Neural progenitor cell (in vitro differentiated cells): ENCODE measurements around the gene IMP3. TPM values are rescaled to one million over a fixed set of nuclear protein-coding genes. Genes with fewer than 3 reads are reported as not detected.
A peak's percentile ranks its signal among the peaks of the same experiment; 100 is the strongest.

Experiments
- DNase-seq: peaks from one replicate; pipeline ENCODE4 v3.0.0-alpha.2; 2016; ENCODE audit warnings: low spot score
- H2AFZ ChIP-seq: fragments of 200-600 bp; sonication (generic); replicated peaks from 2 replicates; pipeline ENCODE4 v1.6.1; 2016; ENCODE audit warnings: antibody characterized with exemption
- H3F3A ChIP-seq: fragments of 200-600 bp; sonication (generic); 2 replicates; pipeline ENCODE4 v1.6.1; 2016; ENCODE audit warnings: antibody characterized with exemption, low read depth
- H3K27ac ChIP-seq: fragments of 200-600 bp; sonication (generic); 2 replicates; pipeline ENCODE4 v1.5.1; 2016; ENCODE audit warnings: mild to moderate bottlenecking
- H3K27me3 ChIP-seq: fragments of 200-600 bp; sonication (generic); 2 replicates; pipeline ENCODE4 v1.6.1; 2016; ENCODE audit warnings: mild to moderate bottlenecking, moderate library complexity
- H3K36me3 ChIP-seq: fragments of 200-600 bp; sonication (generic); 2 replicates; pipeline ENCODE4 v1.5.1; 2016
- H3K4me1 ChIP-seq: fragments of 200-600 bp; sonication (generic); 2 replicates; pipeline ENCODE4 v1.6.1; 2016; ENCODE audit warnings: mixed run types
- H3K4me2 ChIP-seq: fragments of 200-600 bp; sonication (generic); 2 replicates; pipeline ENCODE4 v1.6.1; 2016
- H3K4me3 ChIP-seq: fragments of 200-600 bp; sonication (generic); 2 replicates; pipeline ENCODE4 v1.5.1; 2016
- H3K79me2 ChIP-seq: fragments of 200-600 bp; sonication (generic); 2 replicates; pipeline ENCODE4 v1.6.1; 2016; ENCODE audit warnings: low read depth
- H3K9ac ChIP-seq: fragments of 200-600 bp; sonication (generic); 2 replicates; pipeline ENCODE4 v1.6.1; 2016
- H3K9me3 ChIP-seq: fragments of 200-600 bp; sonication (generic); 2 replicates; pipeline ENCODE4 v1.5.1; 2016; ENCODE audit warnings: low read depth
- H4K20me1 ChIP-seq: fragments of 200-600 bp; sonication (generic); 2 replicates; pipeline ENCODE4 v1.6.1; 2016; ENCODE audit warnings: low read depth
- H3K27ac Mint-ChIP-seq: 3 replicates; pipeline ENCODE4 v1.8.0; 2021; ENCODE audit warnings: mixed read lengths
- H3K27me3 Mint-ChIP-seq: 2 replicates; pipeline ENCODE4 v1.8.0; 2022; ENCODE audit warnings: low read depth, mild to moderate bottlenecking, inconsistent platforms, moderate library complexity, mixed read lengths; ENCODE audit not compliant: insufficient read depth
- H3K36me3 Mint-ChIP-seq: 3 replicates; pipeline ENCODE4 v1.8.0; 2021; ENCODE audit warnings: mixed read lengths
- H3K4me1 Mint-ChIP-seq: 3 replicates; pipeline ENCODE4 v1.8.0; 2021; ENCODE audit warnings: mixed read lengths
- H3K4me3 Mint-ChIP-seq: 3 replicates; pipeline ENCODE4 v1.8.0; 2021; ENCODE audit warnings: mild to moderate bottlenecking, moderate library complexity, mixed read lengths
- H3K9me3 Mint-ChIP-seq: 3 replicates; pipeline ENCODE4 v1.8.0; 2020; ENCODE audit warnings: mixed read lengths
- CTCF ChIP-seq: fragments of 200-600 bp; sonication (generic); IDR thresholded peaks from 2 replicates; pipeline ENCODE4 v1.5.1; 2017; ENCODE audit warnings: antibody characterized with exemption, mild to moderate bottlenecking
- EZH2 ChIP-seq: fragments of 200-600 bp; sonication (generic); IDR thresholded peaks from 2 replicates; pipeline ENCODE4 v1.6.1; 2017; ENCODE audit warnings: antibody characterized with exemption, mild to moderate bottlenecking, moderate library complexity
- EZH2phosphoT487 ChIP-seq: fragments of 200-600 bp; sonication (generic); IDR thresholded peaks from 2 replicates; pipeline ENCODE4 v1.6.1; 2017; ENCODE audit warnings: antibody characterized with exemption
- total RNA-seq: library from RNA; depleted of rRNA; stranded (reverse); fragments of >200 nt; gene quantifications from 2 replicates; pipeline ENCODE4 v1.2.3, GENCODE V29; 2015; ENCODE audit warnings: low replicate concordance

The IMP3 gene
- total RNA-seq, 1 donor from 2014 or later, result 62.1 TPM

- peaks cover 36% of the 10 kb centered on the region for H3K79me2 ChIP-seq
- H3K4me2 ChIP-seq, result peak overlapping the region; percentile 78
- H2AFZ ChIP-seq, result peak overlapping the region; percentile 60
- no peaks in the 10 kb centered on the region for H3K36me3 ChIP-seq
- H3K27ac Mint-ChIP-seq, result peak overlapping the region; percentile 42
- H3K9ac ChIP-seq, result no peak overlapping the region
- H3K4me1 Mint-ChIP-seq, result peaks cover 30% of the 10 kb centered on the region
- peak overlapping the region; percentile 91 for H3K4me3 ChIP-seq
- DNase-seq, result no peak
- H3F3A ChIP-seq, result peaks cover 26% of the 10 kb centered on the region
- no peak overlapping the region for H3K27ac ChIP-seq
- peaks cover 2% of the 10 kb centered on the region for H3K36me3 Mint-ChIP-seq
- no peaks in the 10 kb centered on the region for H3K9me3 ChIP-seq
- TF ChIP-seq CTCF, result no peak
- TF ChIP-seq EZH2phosphoT487, result no peak
- TF ChIP-seq EZH2, result no peak
- no peaks in the 10 kb centered on the region for H3K9me3 Mint-ChIP-seq
- no peaks in the 10 kb centered on the region for H3K4me1 ChIP-seq
- peaks cover 9% of the 10 kb centered on the region for H3K27me3 ChIP-seq
- H3K27me3 Mint-ChIP-seq, result peaks cover 9% of the 10 kb centered on the region
- peaks cover 31% of the 10 kb centered on the region for H4K20me1 ChIP-seq
- peak overlapping the region; percentile 90 for H3K4me3 Mint-ChIP-seq
Observed at GRCh38 chr15:75641179-75641503, 1.1 kb upstream of the IMP3 start.

DNA sequence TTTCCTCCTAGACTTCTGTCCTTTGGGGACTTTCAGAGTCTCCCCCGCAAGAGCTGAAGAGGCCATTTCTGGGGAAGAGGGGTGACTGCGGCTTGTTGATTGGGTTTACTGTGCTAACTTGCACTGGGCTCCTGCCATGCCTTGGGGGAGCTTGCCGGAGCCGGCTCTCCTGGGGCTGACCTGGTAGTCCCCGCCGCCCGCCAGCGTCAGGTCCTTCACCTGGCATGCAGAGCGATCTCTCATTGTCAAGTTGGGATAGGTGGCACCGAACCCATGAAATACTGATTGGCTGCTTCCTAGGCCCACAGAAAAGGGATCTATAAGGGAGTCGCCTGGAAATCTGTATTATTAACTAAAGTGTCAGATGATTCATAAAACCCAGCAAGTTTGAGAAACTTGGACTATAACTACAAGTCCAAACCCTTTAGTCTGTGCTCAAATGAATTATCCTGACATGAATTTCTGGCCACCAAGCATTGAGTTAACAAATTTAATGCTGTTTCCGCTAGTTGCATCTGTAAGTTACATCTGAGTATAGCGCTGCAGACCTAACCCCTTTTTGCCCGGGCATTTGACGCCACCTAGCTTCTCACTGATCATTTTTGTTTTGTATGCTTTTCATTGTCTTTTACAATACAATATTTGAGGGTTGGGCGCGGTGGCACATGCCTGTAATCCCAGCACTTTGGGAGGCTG, 607 bp upstream of the IMP3 start:
- H3K9me3 ChIP-seq, result no peaks in the 10 kb centered on the region
- peaks cover 2% of the 10 kb centered on the region for H3K36me3 Mint-ChIP-seq

GRCh38 chr15:75639191-75639708, 774 bp downstream of the IMP3 start:
- Mint-ChIP-seq H3K36me3 (peaks cover 2% of the 10 kb centered on the region), H3K27ac (peak overlapping the region; percentile 50), H3K4me3 (peak overlapping the region; percentile 90), H3K4me1 (peaks cover 28% of the 10 kb centered on the region), H3K9me3 (no peaks in the 10 kb centered on the region), H3K27me3 (peaks cover 8% of the 10 kb centered on the region)
- Histone ChIP-seq H3K9ac (peak overlapping the region; percentile 78), H3F3A (peaks cover 26% of the 10 kb centered on the region), H3K27ac (no peak overlapping the region), H3K4me2 (peak overlapping the region; percentile 87), H3K79me2 (peaks cover 36% of the 10 kb centered on the region), H3K9me3 (no peaks in the 10 kb centered on the region), H3K4me3 (peak overlapping the region; percentile 91), H3K27me3 (no peaks in the 10 kb centered on the region), H2AFZ (peak overlapping the region; percentile 76), H3K36me3 (no peaks in the 10 kb centered on the region), H4K20me1 (peaks cover 31% of the 10 kb centered on the region), H3K4me1 (no peaks in the 10 kb centered on the region)
- DNase-seq, result no peak
- TF ChIP-seq CTCF, result no peak
- TF ChIP-seq EZH2phosphoT487, result no peak
- no peak for TF ChIP-seq EZH2

More for the DNA sequence above, 607 bp upstream of the IMP3 start:
- no peaks in the 10 kb centered on the region for H3K9me3 Mint-ChIP-seq
- Histone ChIP-seq H3K4me1 (no peaks in the 10 kb centered on the region), H3F3A (peaks cover 23% of the 10 kb centered on the region), H4K20me1 (peaks cover 31% of the 10 kb centered on the region), H3K79me2 (peaks cover 36% of the 10 kb centered on the region), H3K27me3 (peaks cover 4% of the 10 kb centered on the region), H3K9ac (peak overlapping the region; percentile 54), H3K4me2 (peak overlapping the region; percentile 78), H3K4me3 (peak overlapping the region; percentile 91), H2AFZ (peak overlapping the region; percentile 60), H3K27ac (peak overlapping the region; percentile 78), H3K36me3 (no peaks in the 10 kb centered on the region)
- peak overlapping the region; percentile 90 for H3K4me3 Mint-ChIP-seq
- peak; percentile 33 for DNase-seq
- H3K27ac Mint-ChIP-seq, result peak overlapping the region; percentile 42
- peaks cover 30% of the 10 kb centered on the region for H3K4me1 Mint-ChIP-seq
- H3K27me3 Mint-ChIP-seq, result peaks cover 9% of the 10 kb centered on the region
- peak; percentile 27 for TF ChIP-seq CTCF
- TF ChIP-seq EZH2, result no peak
